ENCODE results near the gene GJA4. TPM values are rescaled to one million over a fixed set of nuclear protein-coding genes. Genes with fewer than 3 reads are reported as not detected.

The GJA4 gene
- total RNA-seq, 1 experiment from 2014 or later, result not detected

- ChIA-PET POLR2A (ENCODE audit: unreplicated experiment) (no interaction called here), CTCF (no interaction called here)
- Histone ChIP-seq H3F3A (ENCODE audit: insufficient read depth, low read depth) (peaks cover 35% of the 10 kb centered on the region), H3K27me3 (ENCODE audit: insufficient read depth, low read depth) (no peaks in the 10 kb centered on the region), H3K36me3 (ENCODE audit: low read depth) (no peaks in the 10 kb centered on the region), H3K79me2 (ENCODE audit: low read depth) (peaks cover 8% of the 10 kb centered on the region; the same call in 1 of the 2 replicates), H3K4me2 (peak overlapping the region; percentile 72; the same call in 1 of the 2 replicates), H3K27ac (peak overlapping the region; percentile 89), H2AFZ (no peak overlapping the region), H3K9me3 (ENCODE audit: insufficient read depth, low read depth) (no peaks in the 10 kb centered on the region), H3K4me1 (replicated peaks; ENCODE audit: insufficient read depth) (peaks cover 51% of the 10 kb centered on the region), H3K4me3 (no peak overlapping the region), H3K9me2 (ENCODE audit: insufficient read depth) (no peaks in the 10 kb centered on the region), H4K20me1 (ENCODE audit: insufficient read depth) (no peaks in the 10 kb centered on the region)
- no TSS peak for BruUV-seq (replicated peaks)
- TF ChIP-seq CTCF (conservative IDR thresholded peaks at IDR 0.05) (no peak), EZH2 (IDR thresholded peaks at IDR 0.05; ENCODE audit: low read depth) (no peak)
- no peak for DNase-seq
- intact Hi-C loops (cut with micrococcal nuclease; ENCODE audit: unreplicated experiment), result no loop called here
Observed at GRCh38 chr1:34761176-34761761, 31.5 kb upstream of the GJA4 start.

GRCh38 chr1:34761776-34762307 lies 31.0 kb upstream of the GJA4 start:
- TF ChIP-seq EZH2 (IDR thresholded peaks at IDR 0.05; ENCODE audit: low read depth), result no peak
- TF ChIP-seq CTCF (conservative IDR thresholded peaks at IDR 0.05), result no peak
- Histone ChIP-seq H3K36me3 (ENCODE audit: low read depth) (no peaks in the 10 kb centered on the region), H3K4me3 (no peak overlapping the region; the same call in 1 of the 2 replicates), H3K9me3 (ENCODE audit: insufficient read depth, low read depth) (no peaks in the 10 kb centered on the region; the same call in 1 of the 2 replicates), H3K79me2 (ENCODE audit: low read depth) (0 out of 2 replicates have a peak, but pooled peaks cover 2% of the 10 kb centered on the region), H3K27me3 (ENCODE audit: insufficient read depth, low read depth) (no peaks in the 10 kb centered on the region), H3K9me2 (ENCODE audit: insufficient read depth) (no peaks in the 10 kb centered on the region), H3K4me1 (replicated peaks; ENCODE audit: insufficient read depth) (peaks cover 45% of the 10 kb centered on the region), H2AFZ (no peak overlapping the region), H4K20me1 (ENCODE audit: insufficient read depth) (no peaks in the 10 kb centered on the region), H3K27ac (peak overlapping the region; percentile 89), H3K4me2 (peak overlapping the region; percentile 72), H3F3A (ENCODE audit: insufficient read depth, low read depth) (peaks cover 35% of the 10 kb centered on the region)
- ChIA-PET POLR2A (ENCODE audit: unreplicated experiment) (interaction anchor here (1.5 kb wide), 1 partner anchor 20 kb away, joined by 13 read pairs; no protein-coding TSS in a partner anchor), CTCF (interaction anchor here (1.6 kb wide), 1 partner anchor 20 kb away, joined by 11 read pairs; the partner anchor contains the start of gene GJB3)
- no TSS peak for BruUV-seq (replicated peaks)
- DNase-seq, result no peak
- intact Hi-C loops (cut with micrococcal nuclease; ENCODE audit: unreplicated experiment), result no loop called here

GRCh38 chr1:34762474-34763141 lies 30.2 kb upstream of the GJA4 start:
- Histone ChIP-seq H3K9me3 (ENCODE audit: insufficient read depth, low read depth) (peaks cover 3% of the 10 kb centered on the region; the same call in 1 of the 2 replicates), H3K9me2 (ENCODE audit: insufficient read depth) (no peaks in the 10 kb centered on the region), H3K27ac (peak overlapping the region; percentile 89), H3K27me3 (ENCODE audit: insufficient read depth, low read depth) (no peaks in the 10 kb centered on the region), H3K4me2 (peak overlapping the region; percentile 72), H3F3A (ENCODE audit: insufficient read depth, low read depth) (peaks cover 35% of the 10 kb centered on the region), H3K4me3 (peak overlapping the region; percentile 8; the same call in 1 of the 2 replicates), H3K4me1 (replicated peaks; ENCODE audit: insufficient read depth) (peaks cover 43% of the 10 kb centered on the region), H3K36me3 (ENCODE audit: low read depth) (no peaks in the 10 kb centered on the region), H3K79me2 (ENCODE audit: low read depth) (no peaks in the 10 kb centered on the region), H2AFZ (no peak overlapping the region), H4K20me1 (ENCODE audit: insufficient read depth) (no peaks in the 10 kb centered on the region)
- TF ChIP-seq EZH2 (IDR thresholded peaks at IDR 0.05; ENCODE audit: low read depth) (no peak), CTCF (conservative IDR thresholded peaks at IDR 0.05) (no peak)
- DNase-seq, result peak; percentile 72
- ChIA-PET POLR2A (ENCODE audit: unreplicated experiment) (interaction anchor here (0.8 to 1.5 kb wide), 4 partner anchors 17 to 175 kb away, joined by 4 to 13 read pairs (median 6); no protein-coding TSS in a partner anchor), CTCF (interaction anchor here (0.6 to 1.6 kb wide), 3 partner anchors 19 to 1080 kb away, joined by 3 to 11 read pairs (median 3); partner anchors contain the start of gene GJB3)
- intact Hi-C loops (cut with micrococcal nuclease; ENCODE audit: unreplicated experiment), result loop anchor here (1.0 kb wide), 1 partner anchor 19 kb away; the partner anchor contains the start of gene GJB3
- BruUV-seq (replicated peaks), result TSS peak; percentile 85
